Measurements from ENCODE around the gene ZBED5.
A peak's percentile ranks its signal among the peaks of the same experiment; 100 is the strongest.

The ZBED5 gene

GRCh38 chr11:10878408-10879214 is 20.8 kb upstream of the ZBED5 start:
- peak; percentile 45 for DNase-seq (ENCODE audit: extremely low read depth, low read depth)
- TF ChIP-seq CTCF (IDR thresholded peaks at IDR 0.05; ENCODE audit: low read depth, low read length, missing control alignments): peak; percentile 88
- H3K4me3 ChIP-seq (replicated peaks; ENCODE audit: low read depth, low read length): no peak overlapping the region

- TF ChIP-seq CTCF (IDR thresholded peaks at IDR 0.05; ENCODE audit: low read depth, low read length, missing control alignments): no peak
- no peak overlapping the region for H3K4me3 ChIP-seq (replicated peaks; ENCODE audit: low read depth, low read length)
Measured at GRCh38 chr11:10876158-10876557, 18.3 kb upstream of the ZBED5 start.

GRCh38 chr11:10875430-10876021 is 17.7 kb upstream of the ZBED5 start:
- no peak overlapping the region for H3K4me3 ChIP-seq (replicated peaks; ENCODE audit: low read depth, low read length)
- no peak for DNase-seq (ENCODE audit: extremely low read depth, low read depth)
- no peak for TF ChIP-seq CTCF (IDR thresholded peaks at IDR 0.05; ENCODE audit: low read depth, low read length, missing control alignments)

More at GRCh38 chr11:10876158-10876557, 18.3 kb upstream of the ZBED5 start:
- no peak for DNase-seq (ENCODE audit: extremely low read depth, low read depth)

- no peak overlapping the region for H3K4me3 ChIP-seq (replicated peaks; ENCODE audit: low read depth, low read length)
- no peak for TF ChIP-seq CTCF (IDR thresholded peaks at IDR 0.05; ENCODE audit: low read depth, low read length, missing control alignments)
- no peak for DNase-seq (ENCODE audit: extremely low read depth, low read depth)
Measured at GRCh38 chr11:10872097-10872496, 14.2 kb upstream of the ZBED5 start.

- TF ChIP-seq CTCF (IDR thresholded peaks at IDR 0.05; ENCODE audit: low read depth, low read length, missing control alignments): no peak
- no peak for DNase-seq (ENCODE audit: extremely low read depth, low read depth)
- no peak overlapping the region for H3K4me3 ChIP-seq (replicated peaks; ENCODE audit: low read depth, low read length)
Measured at GRCh38 chr11:10868352-10868751, 10.5 kb upstream of the ZBED5 start.

GRCh38 chr11:10866893-10867331 is 9.1 kb upstream of the ZBED5 start:
- DNase-seq (ENCODE audit: extremely low read depth, low read depth): no peak
- H3K4me3 ChIP-seq (replicated peaks; ENCODE audit: low read depth, low read length): no peak overlapping the region

More at GRCh38 chr11:10866893-10867331, 9.1 kb upstream of the ZBED5 start:
- TF ChIP-seq CTCF (IDR thresholded peaks at IDR 0.05; ENCODE audit: low read depth, low read length, missing control alignments): no peak

Data from HFF-Myc (cell line).